Natural killer cell (primary cell): ENCODE measurements around the gene LCE4A. TPM values are rescaled to one million over a fixed set of nuclear protein-coding genes. Genes with fewer than 3 reads are reported as not detected.

ENCODE experiments used
- ATAC-seq, 3 donors: fragments of 150-1000 bp in 2 of 3; fragments of 200-7000 bp in 1 of 3; cut with Tn5 transposase; 1 replicate in 1 of 3; 2 replicates in 2 of 3; pipeline ENCODE4 v1.10.0; 2021; ENCODE audit warnings: mild to moderate bottlenecking in 2 of 3, moderate library complexity in 2 of 3
- DNase-seq, 2 donors: peaks; one replicate each; pipeline versions ENCODE4 v3.0.0 to v3.0.0-alpha.2; 2013 to 2021; ENCODE audit warnings: mixed read lengths in 1 of 2
- H3K27ac ChIP-seq: one replicate; pipeline ENCODE4 v1.5.1; 2013; ENCODE audit warnings: mild to moderate bottlenecking, low read length
- H3K27me3 ChIP-seq: one replicate; pipeline ENCODE4 v1.6.1; 2013; ENCODE audit warnings: low read length; ENCODE audit not compliant: control insufficient read depth, insufficient read depth
- H3K36me3 ChIP-seq: one replicate; pipeline ENCODE4 v1.6.1; 2013; ENCODE audit warnings: low read length; ENCODE audit not compliant: control insufficient read depth, insufficient read depth
- H3K4me1 ChIP-seq: one replicate; pipeline ENCODE4 v1.6.1; 2013; ENCODE audit warnings: low read length; ENCODE audit not compliant: control insufficient read depth, insufficient read depth
- H3K4me3 ChIP-seq: one replicate; pipeline ENCODE4 v1.5.1; 2013; ENCODE audit warnings: low read length
- H3K9me3 ChIP-seq: one replicate; pipeline ENCODE4 v1.6.1; 2013; ENCODE audit warnings: low read length; ENCODE audit not compliant: control insufficient read depth, insufficient read depth
- H3K27ac Mint-ChIP-seq, 2 donors: one replicate each; pipeline ENCODE4 v1.8.0; 2022; ENCODE audit warnings: mild to moderate bottlenecking in 2 of 2, mixed read lengths in 2 of 2, moderate library complexity in 1 of 2
- H3K27me3 Mint-ChIP-seq, 2 donors: one replicate each; pipeline ENCODE4 v1.8.0; 2022; ENCODE audit warnings: low read depth in 2 of 2, mixed read lengths in 2 of 2
- H3K36me3 Mint-ChIP-seq: one replicate; pipeline ENCODE4 v1.8.0; 2022; ENCODE audit warnings: mixed read lengths
- H3K4me1 Mint-ChIP-seq, 2 donors: one replicate each; pipeline ENCODE4 v1.8.0; 2022; ENCODE audit warnings: mixed read lengths in 2 of 2
- H3K4me3 Mint-ChIP-seq: one replicate; pipeline ENCODE4 v1.8.0; 2022; ENCODE audit warnings: mild to moderate bottlenecking, moderate library complexity, mixed read lengths
- H3K9me3 Mint-ChIP-seq, 2 donors: one replicate each; pipeline ENCODE4 v1.8.0; 2022; ENCODE audit warnings: mixed read lengths in 2 of 2
- CTCF ChIP-seq: fragments of 200-600 bp; IDR thresholded peaks from one replicate; pipeline ENCODE4 v1.8.0; 2022; ENCODE audit warnings: antibody characterized with exemption
- WGBS: methylation state at CpG from one replicate; pipeline ENCODE4 v1.1.7; 2013; ENCODE audit warnings: missing lambda C conversion rate; ENCODE audit not compliant: insufficient coverage; 5-methylcytosine and 5-hydroxymethylcytosine counted together
- intact Hi-C: fragments of 100-400 bp; cut with micrococcal nuclease; formaldehyde crosslinking; loops from one replicate; pipeline ENCODE4 v1.14.2; 2022
- total RNA-seq, 4 donors: library from RNA; stranded (reverse); fragments of 120-200 nt in 1 of 4; gene quantifications; one replicate each; pipeline versions ENCODE4 v1.2.3 to v1.2.4, GENCODE V29; 2013 to 2022

The LCE4A gene
- total RNA-seq, 3 donors from 2014 or later (not counting 1 experiment from before 2014, with no cell fraction given) = not detected

GRCh38 chr1:152743371-152744145 lies 35.6 kb downstream of the LCE4A start:
- TF ChIP-seq CTCF = no peak
- DNase-seq = no peak
- no peaks in the 10 kb centered on the region for H3K4me1 Mint-ChIP-seq
- no peak overlapping the region for H3K4me3 ChIP-seq
- no peaks in the 10 kb centered on the region for H3K36me3 Mint-ChIP-seq
- no peak for ATAC-seq
- intact Hi-C loops = no loop called here
- peaks cover 30 to 73% of the 10 kb centered on the region in 2 donors for H3K27me3 Mint-ChIP-seq
- no peaks in the 10 kb centered on the region for H3K36me3 ChIP-seq
- H3K27ac Mint-ChIP-seq = no peak overlapping the region
- peaks cover 0 to 5% of the 10 kb centered on the region in 2 donors for H3K9me3 Mint-ChIP-seq
- 53% methylated on average over 2 of the region's 2 CpGs for WGBS
- H3K9me3 ChIP-seq = no peaks in the 10 kb centered on the region
- H3K4me3 Mint-ChIP-seq = no peak overlapping the region
- no peaks in the 10 kb centered on the region for H3K27me3 ChIP-seq
- H3K4me1 ChIP-seq = no peaks in the 10 kb centered on the region
- no peak overlapping the region for H3K27ac ChIP-seq

- Histone ChIP-seq H3K27ac (no peak overlapping the region), H3K4me3 (no peak overlapping the region), H3K27me3 (no peaks in the 10 kb centered on the region), H3K4me1 (no peaks in the 10 kb centered on the region), H3K9me3 (no peaks in the 10 kb centered on the region), H3K36me3 (no peaks in the 10 kb centered on the region)
- no peaks in the 10 kb centered on the region for H3K4me1 Mint-ChIP-seq
- peaks cover 30 to 70% of the 10 kb centered on the region in 2 donors for H3K27me3 Mint-ChIP-seq
- H3K9me3 Mint-ChIP-seq = peaks cover 0 to 5% of the 10 kb centered on the region in 2 donors
- H3K4me3 Mint-ChIP-seq = no peak overlapping the region
- H3K27ac Mint-ChIP-seq = no peak overlapping the region
- DNase-seq (no peak), ATAC-seq (no peak)
- no peak for TF ChIP-seq CTCF
- H3K36me3 Mint-ChIP-seq = no peaks in the 10 kb centered on the region
- WGBS = 90% methylated on average over 3 of the region's 4 CpGs
- intact Hi-C loops = no loop called here
These were observed 37.3 kb downstream of the LCE4A start for GRCh38 chr1:152745289-152745704.

GRCh38 chr1:152745765-152746444 lies 37.9 kb downstream of the LCE4A start:
- H3K9me3 Mint-ChIP-seq = peaks cover 0 to 5% of the 10 kb centered on the region in 2 donors
- Histone ChIP-seq H3K4me1 (no peaks in the 10 kb centered on the region), H3K9me3 (no peaks in the 10 kb centered on the region), H3K27me3 (no peaks in the 10 kb centered on the region), H3K27ac (no peak overlapping the region), H3K4me3 (no peak overlapping the region), H3K36me3 (no peaks in the 10 kb centered on the region)
- H3K27me3 Mint-ChIP-seq = peaks cover 36 to 76% of the 10 kb centered on the region in 2 donors
- DNase-seq (no peak), ATAC-seq (no peak)
- no peak overlapping the region for H3K27ac Mint-ChIP-seq
- intact Hi-C loops = no loop called here
- H3K36me3 Mint-ChIP-seq = no peaks in the 10 kb centered on the region
- H3K4me1 Mint-ChIP-seq = no peaks in the 10 kb centered on the region
- H3K4me3 Mint-ChIP-seq = no peak overlapping the region
- TF ChIP-seq CTCF = no peak
- 85% methylated on average over 6 of the region's 6 CpGs for WGBS
